ENCODE data around the gene SERPINF2. TPM values are rescaled to one million over a fixed set of nuclear protein-coding genes. Genes with fewer than 3 reads are reported as not detected.
A peak's percentile ranks its signal among the peaks of the same experiment; 100 is the strongest.
"Not testable (repeated sequence)": the region's sequence is repeated elsewhere in the genome, so short reads cannot be mapped to it uniquely, and the experiment has no call there.

SERPINF2 gene
- total RNA-seq, 1 donor from 2014 or later: 0.17 TPM

DNA sequence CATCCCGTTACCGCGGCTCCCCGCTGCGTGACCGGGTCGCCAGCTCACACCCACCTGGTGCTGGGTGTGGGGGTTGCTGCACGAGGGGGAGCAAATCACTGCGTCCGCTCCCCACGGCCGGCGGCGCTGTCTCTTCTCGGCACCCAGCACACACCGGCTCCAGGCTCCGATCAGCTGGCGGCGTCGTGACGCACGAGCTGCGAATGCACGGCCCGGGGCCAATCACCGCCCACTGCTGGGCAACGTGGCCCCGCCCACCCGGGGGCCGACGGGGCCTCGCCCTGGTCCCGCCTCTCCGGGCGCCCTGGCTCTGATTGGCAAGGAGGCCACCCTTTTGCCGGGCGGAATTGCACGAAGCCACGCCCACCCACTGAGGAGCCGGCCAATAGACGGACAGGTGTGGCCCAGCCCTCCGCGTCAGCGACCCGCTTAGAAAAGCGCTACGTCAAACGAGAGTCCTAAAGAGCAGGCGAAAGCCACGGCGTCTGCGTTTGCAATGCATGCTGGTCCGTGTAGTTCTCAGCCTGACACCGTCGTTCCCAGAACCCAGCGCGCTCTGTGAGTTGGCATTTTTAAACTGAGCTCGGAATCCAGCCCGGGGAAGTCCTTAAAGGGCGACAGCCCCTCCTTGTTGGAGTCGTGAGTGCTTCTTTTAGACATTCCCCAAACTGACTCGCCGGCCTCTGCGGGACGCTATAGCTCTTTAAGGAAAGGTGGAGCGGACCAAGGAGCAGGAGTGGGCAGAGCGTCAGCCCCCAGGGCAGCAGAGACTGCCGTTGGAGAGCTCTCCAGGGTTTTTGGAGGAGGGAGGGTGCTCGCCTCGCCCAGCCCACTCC is 26.4 kb upstream of the SERPINF2 start:
- DNase-seq: peak; percentile 100

DNA sequence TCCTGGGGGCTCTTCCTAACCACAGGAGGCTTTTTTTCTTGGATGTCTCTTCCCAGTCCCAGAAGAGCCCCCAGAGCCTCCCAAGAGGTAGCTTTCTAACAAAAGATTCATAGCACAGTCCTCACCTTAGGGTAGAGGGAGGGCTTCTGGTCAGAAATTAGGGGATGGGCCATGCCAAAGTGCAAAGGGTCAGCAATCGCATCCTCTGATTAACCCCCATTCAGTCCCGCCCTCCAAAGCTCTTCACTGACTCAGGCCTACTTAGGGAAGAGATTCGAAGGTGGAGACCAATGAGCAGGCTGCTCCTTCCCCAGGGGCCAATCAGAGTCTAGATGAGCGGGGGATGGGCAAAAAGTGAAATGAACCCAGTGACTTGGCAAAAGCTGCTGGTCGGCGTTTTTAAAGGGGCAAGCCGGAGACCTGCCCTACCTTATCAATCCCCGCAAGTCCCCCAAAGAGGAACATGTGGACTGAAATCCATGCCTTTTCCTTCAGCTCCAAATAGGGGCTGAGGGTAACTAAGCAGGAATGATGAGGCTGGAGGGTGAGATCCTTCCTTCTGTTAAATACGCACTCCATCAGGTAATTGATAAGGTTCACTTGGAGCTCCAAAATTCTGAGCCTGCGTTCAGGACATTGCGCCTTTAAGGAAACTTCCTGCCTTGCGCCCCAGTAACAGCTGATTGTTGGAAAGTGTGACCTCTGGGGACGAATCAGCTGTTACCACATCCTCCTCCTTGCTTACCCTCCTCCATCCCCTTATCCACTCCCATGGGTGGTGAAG is 25.6 kb upstream of the SERPINF2 start:
- DNase-seq: peak; percentile 99

DNA sequence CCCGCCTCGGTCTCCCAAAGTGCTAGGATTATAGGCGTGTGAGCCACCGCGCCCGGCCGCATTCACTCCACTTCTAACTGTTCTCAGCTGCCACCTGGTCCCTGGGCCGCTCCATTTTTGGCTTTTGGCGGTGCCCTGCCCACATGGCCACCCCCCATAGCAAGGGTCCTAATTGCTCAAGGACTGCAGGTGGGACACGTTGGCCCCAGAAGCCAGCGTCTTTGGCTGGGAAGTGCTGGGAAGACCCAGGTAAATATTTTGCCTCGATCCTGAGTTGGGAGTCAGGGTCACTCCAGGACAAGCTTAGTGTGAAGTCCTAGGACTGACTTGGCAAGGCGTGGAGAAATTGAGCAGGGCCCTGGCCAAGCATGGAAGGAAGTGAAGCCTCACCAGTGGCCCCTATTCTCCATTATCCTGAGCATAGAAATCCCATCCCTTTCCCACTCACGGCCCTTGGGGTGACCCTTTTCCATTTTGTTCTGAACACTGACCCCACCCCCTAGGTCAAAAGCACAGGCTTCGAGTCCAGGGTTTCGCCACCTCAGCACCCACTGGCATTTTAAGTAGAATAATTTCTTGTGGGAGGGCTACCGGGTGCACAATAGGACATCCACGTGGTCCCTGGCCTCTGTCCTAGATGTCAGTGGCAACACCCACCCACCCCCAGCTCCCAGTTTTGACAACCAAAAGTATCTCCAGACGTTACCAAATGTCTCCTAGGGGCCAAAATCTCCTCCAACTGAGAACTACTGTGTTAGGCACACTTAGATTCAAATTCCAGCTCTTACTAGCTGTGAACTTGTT is 24.1 kb upstream of the SERPINF2 start:
- DNase-seq: no peak

DNA sequence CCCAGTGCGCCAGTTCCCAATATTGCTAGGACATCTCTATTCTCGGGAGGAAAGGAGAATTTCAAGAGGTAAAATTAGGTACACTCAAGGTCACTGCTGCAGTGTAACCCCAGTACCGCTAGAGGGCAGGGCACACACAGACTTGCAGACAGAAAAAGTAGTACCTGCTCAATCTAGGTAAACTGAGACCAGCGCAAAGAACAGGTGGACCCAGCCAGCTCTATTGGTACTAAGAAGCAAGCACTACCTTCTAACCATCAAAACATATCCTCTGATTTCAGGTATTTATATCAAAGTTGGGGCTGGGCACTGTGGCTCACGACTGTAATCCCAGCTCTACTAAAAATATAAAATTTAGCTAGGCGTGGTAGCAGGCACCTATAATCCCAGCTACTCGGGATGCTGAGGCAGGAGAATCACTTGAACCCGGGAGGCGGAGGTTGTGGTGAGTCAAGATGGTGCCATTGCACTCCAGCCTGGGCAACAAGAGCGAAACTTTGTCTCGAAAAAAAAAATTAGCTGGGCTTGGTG is 21.8 kb upstream of the SERPINF2 start:
- DNase-seq: peak; percentile 77

DNA sequence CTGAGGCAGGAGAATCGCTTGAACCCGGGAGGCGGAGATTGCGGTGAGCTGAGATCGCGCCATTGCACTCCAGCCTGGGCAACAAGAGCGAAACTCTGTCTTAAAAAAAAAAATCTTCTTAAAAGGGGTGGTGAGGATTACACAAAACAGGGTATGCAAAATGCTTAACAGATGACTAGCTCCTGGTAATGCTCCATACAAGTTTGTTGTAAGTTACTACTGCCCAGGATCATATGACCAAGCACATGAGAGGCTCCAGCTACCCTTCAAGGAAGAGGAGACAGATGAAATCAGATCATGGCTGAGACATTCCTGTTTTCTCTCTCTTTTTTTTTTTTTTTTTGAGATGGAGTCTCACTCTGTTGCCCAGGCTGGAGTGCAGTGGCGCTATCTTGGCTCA is 20.6 kb upstream of the SERPINF2 start:
- not testable (repeated sequence) for DNase-seq

DNA sequence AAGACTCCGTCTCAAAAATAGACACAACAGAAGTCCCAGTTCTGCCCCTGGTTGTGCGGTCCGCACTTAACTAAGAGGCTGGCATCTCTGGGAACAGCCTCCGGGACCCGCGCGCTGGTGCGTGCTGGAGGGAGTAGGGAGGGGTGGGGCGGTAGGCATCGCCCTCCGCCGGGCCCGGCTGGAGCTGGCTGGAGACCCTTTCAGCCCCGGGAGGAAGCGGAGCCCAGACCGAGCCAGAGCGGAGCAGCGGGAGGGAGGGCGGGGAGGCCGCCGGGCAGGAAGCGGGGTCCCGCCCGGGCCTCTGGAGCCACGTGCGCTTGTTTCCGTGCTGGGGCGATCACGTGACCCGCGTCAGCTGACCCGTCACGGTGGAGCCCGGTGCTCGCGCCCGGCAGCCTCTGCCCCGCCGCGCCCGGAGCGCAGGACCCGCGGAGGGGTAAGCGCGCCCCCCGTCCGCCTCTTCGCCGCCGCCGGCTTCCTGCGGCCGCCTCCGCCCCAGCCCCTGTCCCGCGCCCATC is 18.3 kb upstream of the SERPINF2 start, which contains the start of gene WDR81:
Gene WDR81, plus strand, starts transcription at position 354 of the 518 bp plus-strand sequence. CDS start 256 bp downstream, outside the sequence.
- DNase-seq: peak; percentile 87

DNA sequence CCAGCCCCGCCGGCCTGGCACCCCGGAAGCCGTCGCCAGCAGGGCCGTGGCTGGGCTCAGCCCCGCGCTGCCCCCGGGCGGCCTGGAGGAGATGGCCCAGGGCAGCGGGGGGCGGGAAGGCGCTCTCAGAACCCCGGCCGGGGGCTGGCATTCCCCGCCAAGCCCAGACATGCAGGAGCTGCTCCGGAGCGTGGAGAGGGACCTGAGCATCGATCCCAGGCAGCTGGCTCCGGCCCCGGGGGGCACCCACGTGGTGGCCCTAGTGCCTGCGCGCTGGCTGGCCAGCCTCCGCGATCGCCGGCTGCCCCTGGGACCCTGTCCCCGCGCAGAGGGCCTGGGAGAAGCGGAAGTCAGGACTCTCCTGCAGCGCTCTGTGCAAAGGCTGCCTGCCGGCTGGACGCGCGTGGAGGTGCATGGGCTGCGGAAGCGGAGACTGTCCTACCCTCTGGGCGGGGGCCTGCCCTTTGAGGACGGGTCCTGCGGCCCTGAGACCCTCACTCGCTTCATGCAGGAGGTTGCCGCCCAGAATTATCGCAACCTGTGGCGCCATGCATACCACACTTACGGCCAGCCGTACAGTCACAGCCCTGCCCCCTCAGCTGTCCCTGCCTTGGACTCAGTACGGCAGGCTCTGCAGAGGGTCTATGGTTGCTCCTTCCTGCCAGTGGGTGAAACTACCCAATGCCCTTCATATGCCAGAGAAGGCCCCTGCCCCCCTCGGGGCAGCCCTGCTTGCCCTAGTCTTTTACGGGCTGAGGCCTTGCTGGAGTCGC is 17.6 kb upstream of the SERPINF2 start:
- peak; percentile 30 for DNase-seq

DNA sequence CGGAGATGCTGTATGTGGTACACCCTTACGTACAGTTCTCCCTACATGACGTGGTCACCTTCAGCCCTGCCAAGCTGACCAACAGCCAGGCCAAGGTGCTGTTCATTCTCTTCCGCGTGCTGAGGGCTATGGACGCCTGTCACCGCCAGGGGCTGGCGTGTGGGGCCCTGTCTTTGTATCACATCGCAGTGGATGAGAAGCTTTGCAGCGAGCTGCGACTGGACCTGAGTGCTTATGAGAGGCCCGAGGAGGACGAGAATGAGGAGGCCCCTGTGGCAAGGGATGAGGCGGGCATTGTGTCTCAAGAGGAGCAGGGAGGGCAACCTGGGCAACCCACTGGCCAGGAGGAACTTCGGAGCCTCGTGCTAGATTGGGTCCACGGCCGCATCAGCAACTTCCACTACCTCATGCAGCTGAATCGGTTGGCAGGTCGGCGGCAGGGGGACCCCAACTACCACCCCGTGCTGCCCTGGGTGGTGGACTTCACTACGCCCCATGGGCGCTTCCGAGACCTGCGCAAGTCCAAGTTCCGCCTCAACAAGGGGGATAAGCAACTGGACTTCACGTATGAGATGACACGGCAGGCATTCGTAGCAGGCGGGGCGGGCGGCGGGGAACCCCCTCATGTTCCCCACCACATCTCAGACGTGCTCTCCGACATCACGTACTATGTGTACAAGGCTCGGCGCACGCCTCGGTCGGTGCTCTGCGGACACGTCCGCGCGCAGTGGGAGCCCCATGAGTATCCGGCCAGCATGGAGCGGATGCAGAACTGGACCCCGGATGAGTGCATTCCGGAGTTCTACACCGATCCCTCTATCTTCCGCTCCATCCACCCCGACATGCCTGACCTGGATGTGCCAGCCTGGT is 16.8 kb upstream of the SERPINF2 start:
- no peak for DNase-seq

DNA sequence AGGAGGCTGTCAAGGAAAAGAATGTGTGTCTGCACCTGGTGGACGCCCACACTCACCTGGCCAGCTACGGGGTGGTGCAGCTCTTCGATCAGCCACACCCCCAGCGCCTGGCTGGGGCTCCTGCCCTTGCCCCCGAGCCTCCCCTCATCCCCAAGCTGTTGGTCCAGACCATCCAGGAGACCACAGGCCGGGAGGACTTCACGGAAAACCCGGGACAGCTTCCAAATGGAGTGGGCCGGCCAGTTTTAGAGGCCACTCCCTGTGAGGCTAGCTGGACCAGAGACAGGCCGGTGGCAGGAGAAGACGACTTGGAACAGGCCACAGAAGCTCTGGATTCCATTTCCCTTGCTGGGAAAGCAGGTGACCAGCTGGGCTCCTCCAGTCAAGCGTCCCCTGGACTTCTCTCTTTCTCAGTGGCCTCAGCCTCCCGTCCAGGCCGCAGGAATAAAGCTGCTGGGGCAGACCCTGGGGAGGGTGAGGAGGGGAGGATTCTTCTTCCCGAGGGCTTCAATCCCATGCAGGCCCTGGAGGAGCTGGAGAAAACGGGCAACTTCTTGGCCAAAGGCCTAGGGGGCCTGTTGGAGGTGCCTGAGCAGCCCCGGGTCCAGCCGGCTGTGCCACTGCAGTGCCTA is 15.9 kb upstream of the SERPINF2 start:
- DNase-seq: no peak

DNA sequence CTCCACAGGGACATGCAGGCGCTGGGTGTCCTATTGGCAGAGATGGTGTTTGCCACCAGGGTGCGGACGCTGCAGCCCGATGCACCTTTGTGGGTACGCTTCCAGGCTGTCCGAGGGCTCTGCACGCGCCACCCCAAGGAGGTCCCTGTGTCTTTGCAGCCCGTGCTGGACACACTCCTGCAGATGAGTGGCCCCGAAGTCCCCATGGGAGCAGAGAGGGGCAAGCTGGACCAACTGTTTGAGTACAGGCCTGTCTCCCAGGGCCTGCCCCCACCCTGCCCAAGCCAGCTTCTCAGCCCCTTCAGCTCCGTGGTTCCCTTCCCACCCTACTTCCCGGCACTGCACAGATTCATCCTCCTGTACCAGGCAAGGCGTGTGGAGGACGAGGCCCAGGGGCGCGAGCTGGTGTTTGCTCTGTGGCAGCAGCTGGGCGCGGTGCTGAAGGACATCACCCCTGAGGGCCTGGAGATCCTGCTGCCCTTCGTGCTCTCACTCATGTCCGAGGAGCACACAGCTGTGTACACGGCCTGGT is 15.3 kb upstream of the SERPINF2 start:
- no peak for DNase-seq

DNA sequence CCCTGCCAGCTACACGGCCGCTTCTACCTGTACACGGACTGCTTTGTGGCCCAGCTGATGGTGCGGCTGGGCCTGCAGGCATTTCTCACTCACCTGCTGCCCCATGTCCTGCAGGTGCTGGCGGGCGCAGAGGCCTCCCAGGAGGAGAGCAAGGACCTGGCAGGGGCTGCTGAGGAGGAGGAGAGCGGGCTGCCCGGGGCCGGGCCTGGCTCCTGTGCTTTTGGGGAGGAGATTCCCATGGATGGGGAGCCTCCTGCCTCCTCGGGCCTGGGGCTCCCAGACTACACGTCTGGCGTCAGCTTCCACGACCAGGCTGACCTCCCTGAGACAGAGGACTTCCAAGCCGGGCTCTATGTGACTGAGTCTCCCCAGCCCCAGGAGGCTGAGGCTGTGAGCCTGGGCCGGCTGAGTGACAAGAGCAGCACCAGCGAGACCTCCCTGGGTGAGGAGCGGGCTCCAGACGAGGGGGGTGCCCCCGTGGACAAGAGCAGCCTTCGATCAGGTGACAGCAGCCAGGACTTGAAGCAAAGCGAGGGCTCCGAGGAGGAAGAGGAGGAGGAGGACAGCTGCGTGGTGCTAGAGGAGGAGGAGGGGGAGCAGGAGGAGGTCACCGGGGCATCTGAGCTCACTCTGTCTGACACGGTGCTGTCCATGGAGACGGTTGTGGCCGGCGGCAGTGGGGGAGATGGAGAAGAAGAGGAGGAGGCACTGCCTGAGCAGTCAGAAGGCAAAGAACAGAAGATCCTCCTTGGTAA is 14.6 kb upstream of the SERPINF2 start:
- no peak for DNase-seq

DNA sequence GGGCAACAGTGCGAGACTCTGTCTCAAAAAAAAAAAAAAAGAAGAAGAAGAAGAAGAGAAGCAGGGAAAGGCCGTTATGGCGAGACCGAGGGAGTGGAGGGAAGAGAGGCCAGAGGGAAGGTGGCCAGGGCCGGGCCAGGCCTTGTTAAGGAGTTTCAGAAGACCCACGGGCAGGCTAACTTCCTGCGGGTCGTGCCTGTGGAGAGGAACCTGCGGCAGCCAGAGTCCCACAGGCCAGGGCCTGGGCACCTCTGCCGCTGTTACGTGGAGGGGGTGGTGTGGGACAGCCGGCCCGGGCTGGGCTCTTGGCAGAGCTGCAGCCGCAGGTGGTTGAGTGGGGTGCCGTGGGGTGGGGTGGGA is 12.7 kb upstream of the SERPINF2 start:
- no peak for DNase-seq

DNA sequence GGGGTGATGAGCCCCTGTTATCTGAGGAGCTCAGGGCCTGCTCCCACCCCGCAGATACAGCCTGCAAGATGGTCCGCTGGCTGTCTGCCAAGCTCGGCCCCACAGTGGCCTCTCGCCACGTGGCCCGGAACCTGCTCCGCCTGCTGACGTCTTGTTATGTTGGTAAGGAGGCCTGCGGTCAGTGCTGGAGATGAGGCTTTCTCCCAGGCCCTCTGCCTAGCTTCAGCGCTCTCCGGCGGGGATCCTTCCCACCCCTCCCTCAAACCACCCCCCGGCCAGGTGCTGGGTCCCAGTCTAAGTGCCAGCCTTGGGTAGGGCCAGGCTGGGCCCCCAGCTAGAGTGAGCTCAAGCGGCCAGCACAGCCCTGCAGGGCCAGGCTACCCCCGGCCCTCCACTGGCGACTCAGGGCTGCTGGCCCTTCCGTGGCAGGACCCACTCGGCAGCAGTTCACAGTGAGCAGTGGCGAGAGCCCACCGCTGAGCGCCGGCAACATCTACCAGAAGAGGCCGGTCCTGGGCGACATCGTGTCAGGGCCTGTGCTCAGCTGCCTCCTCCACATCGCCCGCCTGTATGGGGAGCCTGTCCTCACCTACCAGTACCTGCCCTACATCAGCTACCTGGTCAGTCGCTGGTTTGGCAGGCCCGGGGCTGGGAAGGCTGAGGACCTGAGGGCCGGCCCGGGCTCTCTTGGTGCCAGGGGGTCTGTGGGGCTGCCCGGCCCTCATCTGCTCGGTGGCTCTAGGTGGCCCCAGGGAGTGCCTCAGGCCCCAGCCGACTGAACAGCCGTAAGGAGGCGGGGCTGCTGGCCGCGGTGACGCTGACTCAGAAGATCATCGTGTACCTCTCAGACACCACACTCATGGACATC is 12.1 kb upstream of the SERPINF2 start:
- peak; percentile 50 for DNase-seq

DNA sequence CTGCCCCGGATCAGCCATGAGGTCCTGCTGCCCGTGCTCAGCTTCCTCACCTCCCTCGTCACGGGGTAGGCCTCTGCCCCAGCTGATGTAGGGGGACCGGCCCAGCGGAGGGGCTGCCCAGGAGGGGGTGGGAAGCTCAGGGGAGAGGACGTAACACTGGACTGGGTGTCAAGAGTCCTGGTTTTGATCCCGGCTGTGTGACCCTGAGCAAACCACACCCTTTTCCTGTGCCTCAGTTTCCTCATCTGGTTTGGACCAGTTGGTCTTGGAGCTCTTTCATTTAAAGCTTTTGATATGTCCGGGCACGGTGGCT is 11.5 kb upstream of the SERPINF2 start:
- DNase-seq: no peak

DNA sequence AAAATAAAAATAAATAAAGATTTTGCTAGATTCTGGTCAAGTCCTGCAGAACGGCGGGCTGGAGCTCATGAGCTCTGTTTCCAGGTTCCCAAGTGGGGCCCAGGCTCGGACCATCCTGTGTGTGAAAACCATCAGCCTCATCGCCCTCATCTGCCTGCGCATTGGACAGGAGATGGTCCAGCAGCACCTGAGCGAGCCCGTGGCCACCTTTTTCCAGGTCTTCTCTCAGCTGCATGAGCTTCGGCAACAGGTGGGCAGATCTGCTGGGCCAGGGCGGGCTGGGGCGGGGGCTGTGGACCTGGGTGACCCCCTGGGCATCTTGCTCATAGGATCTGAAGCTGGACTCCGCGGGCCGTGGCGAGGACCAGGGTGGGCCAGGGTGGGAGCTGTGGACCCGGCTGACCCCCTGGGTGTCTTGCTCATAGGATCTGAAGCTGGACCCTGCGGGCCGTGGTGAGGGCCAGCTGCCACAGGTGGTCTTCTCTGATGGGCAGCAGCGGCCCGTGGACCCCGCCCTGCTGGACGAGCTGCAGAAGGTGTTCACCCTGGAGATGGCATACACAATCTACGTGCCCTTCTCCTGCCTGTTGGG is 10.3 kb upstream of the SERPINF2 start:
- DNase-seq: no peak

DNA sequence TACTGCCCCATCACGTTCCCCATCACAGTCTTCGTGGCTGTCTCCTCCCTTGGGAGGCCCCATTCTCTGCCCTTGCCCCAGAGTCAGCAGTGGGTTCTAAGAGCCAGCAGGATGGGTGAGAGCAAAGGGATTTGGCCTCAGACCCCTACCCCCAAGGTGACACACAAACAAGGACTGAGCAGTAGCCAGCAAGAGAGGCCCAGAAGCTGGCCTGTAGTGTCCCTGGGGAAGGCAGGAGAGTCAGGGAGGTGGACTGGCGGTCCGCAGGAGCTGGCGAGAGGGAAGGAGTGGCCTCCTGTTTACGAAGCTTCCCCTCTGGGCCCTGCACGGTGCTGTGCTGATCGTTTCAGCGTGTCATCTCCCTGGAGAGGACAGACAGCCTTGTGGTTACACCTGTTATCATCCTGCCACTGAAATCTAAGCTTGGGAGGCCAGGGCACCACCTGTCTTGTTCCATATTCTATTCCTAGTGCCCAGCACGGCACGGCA is 9.8 kb upstream of the SERPINF2 start:
- no peak for DNase-seq

DNA sequence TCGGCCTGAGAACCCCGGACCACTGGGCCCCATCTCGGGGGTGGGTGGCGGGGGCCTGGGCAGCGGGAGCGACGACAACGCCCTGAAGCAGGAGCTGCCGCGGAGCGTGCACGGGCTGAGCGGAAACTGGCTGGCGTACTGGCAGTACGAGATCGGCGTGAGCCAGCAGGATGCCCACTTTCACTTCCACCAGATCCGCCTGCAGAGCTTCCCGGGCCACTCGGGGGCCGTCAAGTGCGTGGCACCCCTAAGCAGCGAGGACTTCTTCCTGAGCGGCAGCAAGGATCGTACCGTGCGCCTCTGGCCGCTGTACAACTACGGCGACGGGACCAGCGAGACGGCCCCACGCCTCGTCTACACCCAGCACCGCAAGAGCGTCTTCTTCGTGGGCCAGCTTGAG is 8.9 kb upstream of the SERPINF2 start:
- no peak for DNase-seq

DNA sequence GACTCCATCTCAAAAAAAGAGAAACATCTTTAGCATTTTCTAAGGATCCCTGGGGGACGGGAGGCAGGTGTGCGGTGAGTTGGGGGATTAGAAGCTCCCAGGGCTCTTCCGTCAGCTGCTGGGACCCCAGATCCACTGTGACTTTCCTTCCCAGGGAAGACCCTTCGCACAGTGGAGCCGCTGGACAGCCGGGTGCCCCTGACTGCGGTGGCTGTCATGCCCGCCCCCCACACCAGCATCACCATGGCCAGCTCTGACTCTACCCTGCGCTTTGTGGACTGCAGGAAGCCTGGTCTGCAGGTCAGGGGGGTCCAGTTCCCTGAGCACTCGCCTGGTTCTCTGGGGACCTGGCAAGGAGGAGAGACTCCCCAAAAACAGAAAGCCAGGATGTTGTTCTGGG is 7.3 kb upstream of the SERPINF2 start:
- DNase-seq: no peak

Data from dermis blood vessel endothelial cell (primary cell).